Measurements from ENCODE around the gene LUZP1. TPM values are rescaled to one million over a fixed set of nuclear protein-coding genes. Genes with fewer than 3 reads are reported as not detected.

Gene LUZP1
- total and polyA plus RNA-seq, 12 donors = 6.4 to 40.1 (median 29.9) TPM

DNA sequence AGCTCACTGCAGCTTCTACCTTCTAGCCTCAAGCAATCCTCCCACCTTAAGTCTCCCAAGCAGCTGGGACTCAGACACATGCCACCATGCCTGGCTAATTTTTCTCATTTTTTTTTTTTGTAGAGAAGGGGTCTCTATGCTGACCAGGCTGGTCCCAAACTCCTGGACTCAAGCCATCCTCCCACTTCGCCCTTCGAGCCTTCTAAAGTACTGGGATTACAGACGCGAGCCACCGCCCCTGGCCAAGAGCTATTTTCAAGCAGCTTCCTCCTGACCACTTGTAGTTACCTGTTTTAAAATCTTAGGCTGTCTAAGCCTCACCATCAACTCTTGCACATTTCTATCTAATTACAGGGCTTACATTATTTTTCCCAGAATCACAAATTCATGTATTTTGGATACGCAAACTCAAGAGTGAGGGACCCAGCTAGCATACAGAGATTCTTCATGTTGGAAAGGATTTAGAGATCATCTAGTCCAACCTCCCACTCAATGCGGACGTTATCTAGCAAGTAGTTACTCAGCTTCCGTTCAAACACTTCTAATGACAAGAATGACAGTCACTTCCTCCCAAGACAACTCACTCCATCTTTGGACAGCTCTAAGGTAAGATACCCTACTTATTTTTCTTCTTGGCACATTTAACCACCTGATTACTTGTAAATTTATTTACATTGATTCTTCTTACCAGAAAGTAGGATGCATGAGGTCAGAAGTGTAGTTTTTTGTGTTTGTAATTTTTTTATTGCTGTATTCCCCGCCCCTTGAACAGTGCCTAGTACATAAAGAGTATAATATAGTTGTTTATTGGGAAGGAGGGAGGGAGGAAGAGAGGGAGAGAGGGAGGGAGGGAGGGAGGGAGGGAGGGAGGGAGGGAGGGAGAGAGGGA lies 65.4 kb downstream of the LUZP1 start:
- TF ChIP-seq, protein P1, sequence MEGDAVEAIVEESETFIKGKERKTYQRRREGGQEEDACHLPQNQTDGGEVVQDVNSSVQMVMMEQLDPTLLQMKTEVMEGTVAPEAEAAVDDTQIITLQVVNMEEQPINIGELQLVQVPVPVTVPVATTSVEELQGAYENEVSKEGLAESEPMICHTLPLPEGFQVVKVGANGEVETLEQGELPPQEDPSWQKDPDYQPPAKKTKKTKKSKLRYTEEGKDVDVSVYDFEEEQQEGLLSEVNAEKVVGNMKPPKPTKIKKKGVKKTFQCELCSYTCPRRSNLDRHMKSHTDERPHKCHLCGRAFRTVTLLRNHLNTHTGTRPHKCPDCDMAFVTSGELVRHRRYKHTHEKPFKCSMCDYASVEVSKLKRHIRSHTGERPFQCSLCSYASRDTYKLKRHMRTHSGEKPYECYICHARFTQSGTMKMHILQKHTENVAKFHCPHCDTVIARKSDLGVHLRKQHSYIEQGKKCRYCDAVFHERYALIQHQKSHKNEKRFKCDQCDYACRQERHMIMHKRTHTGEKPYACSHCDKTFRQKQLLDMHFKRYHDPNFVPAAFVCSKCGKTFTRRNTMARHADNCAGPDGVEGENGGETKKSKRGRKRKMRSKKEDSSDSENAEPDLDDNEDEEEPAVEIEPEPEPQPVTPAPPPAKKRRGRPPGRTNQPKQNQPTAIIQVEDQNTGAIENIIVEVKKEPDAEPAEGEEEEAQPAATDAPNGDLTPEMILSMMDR (IDR thresholded peaks at IDR 0.05) = no peak
- DNase-seq = no peak
- WGBS, 2 donors = 34 to 37% methylated on average over 10 of the region's 10 CpGs
- H3K4me3 ChIP-seq = no peak overlapping the region
- no peaks in the 10 kb centered on the region for H3K27me3 ChIP-seq
- ATAC-seq = peak in 5 of 8 donors; percentile 30 to 38 (median 37)
- intact Hi-C loops (cut with DNase I) = no loop called here
- peaks cover 0 to 38% (median 8%) of the 10 kb centered on the region in 9 donors for H3K36me3 ChIP-seq
- H3K4me1 ChIP-seq = peaks cover 27 to 63% (median 53%) of the 10 kb centered on the region in 9 donors
- H3K27ac ChIP-seq = peak overlapping the region in 9 of 10 donors; percentile 19 to 79 (median 66)
- H3K9me3 ChIP-seq = no peaks in the 10 kb centered on the region

DNA sequence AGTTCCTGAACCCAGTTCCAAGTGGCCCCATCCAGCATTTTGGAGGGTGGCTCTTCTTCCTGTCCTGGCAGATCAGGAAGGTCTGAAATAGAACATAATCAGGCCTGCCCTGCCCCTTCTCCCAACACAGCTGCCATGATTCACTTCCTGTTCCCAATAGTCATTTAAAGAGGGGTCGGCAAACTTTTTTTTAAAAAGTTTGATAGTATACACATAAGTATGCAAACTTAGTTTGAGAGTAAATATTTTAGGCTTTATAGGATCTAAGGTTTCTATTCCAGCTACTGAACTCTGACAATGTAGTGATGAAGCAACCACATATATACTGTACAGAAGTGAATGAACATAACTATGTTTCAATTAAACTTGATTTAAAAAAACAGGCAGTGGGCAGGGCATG lies 66.4 kb downstream of the LUZP1 start:
- WGBS, 2 donors = 8 to 20% methylated on average over 1 of the region's 1 CpG
- peak overlapping the region in 8 of 10 donors; percentile 19 to 79 (median 68) for H3K27ac ChIP-seq
- DNase-seq (no peak), ATAC-seq (peak in 7 of 8 donors; percentile 23 to 83 (median 73))
- TF ChIP-seq, protein P1 (IDR thresholded peaks at IDR 0.05) = no peak
- no peaks in the 10 kb centered on the region for H3K27me3 ChIP-seq
- H3K9me3 ChIP-seq = no peaks in the 10 kb centered on the region
- H3K36me3 ChIP-seq = peaks cover 0 to 34% (median 8%) of the 10 kb centered on the region in 9 donors
- peaks cover 27 to 65% (median 56%) of the 10 kb centered on the region in 9 donors for H3K4me1 ChIP-seq
- H3K4me3 ChIP-seq = no peak overlapping the region
- intact Hi-C loops (cut with DNase I) = no loop called here

DNA sequence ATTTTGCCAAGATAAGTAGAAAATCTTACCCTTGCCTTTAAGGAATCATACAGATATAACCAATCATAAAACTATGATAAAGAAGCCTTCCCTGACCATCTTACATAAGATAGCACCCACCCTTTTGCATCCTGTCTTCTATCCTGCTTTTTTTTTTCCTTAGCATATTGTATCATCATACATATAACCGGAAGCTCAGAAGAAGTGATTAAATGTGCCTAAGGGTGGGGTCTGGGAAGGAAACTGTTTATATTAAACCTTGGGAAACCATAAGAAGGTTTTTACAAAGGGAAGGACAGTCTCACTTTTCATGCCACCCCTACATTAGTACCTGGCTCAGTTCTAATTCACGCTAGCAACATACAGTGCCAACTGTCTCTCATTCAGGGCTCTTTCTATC lies 66.8 kb downstream of the LUZP1 start:
- H3K36me3 ChIP-seq = peaks cover 0 to 32% (median 7%) of the 10 kb centered on the region in 9 donors
- no peak overlapping the region for H3K4me3 ChIP-seq
- peak overlapping the region in 8 of 10 donors; percentile 19 to 79 (median 64) for H3K27ac ChIP-seq
- no peak for ATAC-seq
- intact Hi-C loops (cut with DNase I) = loop anchor here in 2 of 10 donors (2.0 kb wide), 2 partner anchors 77 to 83 kb away; no protein-coding TSS in a partner anchor
- DNase-seq = no peak
- 43% methylated on average over 2 of the region's 2 CpGs for WGBS, 2 donors
- H3K27me3 ChIP-seq = no peaks in the 10 kb centered on the region
- TF ChIP-seq, protein P1 (IDR thresholded peaks at IDR 0.05) = no peak
- H3K9me3 ChIP-seq = no peaks in the 10 kb centered on the region
- H3K4me1 ChIP-seq = peaks cover 27 to 65% (median 56%) of the 10 kb centered on the region in 9 donors

DNA sequence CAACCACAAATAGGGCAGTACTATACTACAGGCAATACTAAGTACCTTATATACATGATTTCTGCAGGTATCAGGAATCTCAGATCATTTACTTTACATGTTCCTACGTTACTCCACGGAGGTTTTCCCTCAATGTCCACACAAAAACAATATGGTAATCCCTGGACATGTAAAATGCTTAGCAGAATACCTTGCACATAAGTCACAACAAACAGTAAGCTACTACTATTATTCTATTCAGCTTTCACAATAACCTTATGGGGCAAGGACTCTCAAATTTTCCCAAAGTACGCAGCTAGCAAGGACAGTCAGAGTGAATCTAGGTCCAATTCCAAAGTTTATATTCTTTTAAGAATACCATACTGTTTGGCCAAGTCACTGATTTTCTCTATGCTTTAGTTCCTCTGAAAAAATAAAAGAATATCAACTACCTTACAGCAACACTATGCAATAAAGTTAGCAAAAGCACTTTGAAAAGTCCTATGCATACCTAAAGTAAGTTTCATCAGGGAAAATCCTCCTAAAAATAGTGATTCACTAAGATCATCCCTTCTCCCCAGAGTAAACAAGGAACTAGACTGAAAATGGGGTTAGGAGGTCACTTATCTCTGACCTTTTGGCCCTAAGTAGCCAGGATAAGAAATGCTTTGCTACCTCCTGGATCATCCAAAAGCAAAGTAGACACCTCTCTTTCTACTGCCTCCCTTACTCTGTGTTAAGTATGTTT lies 67.4 kb downstream of the LUZP1 start:
- intact Hi-C loops (cut with DNase I) = loop anchor here in 2 of 10 donors (2.0 kb wide), 2 partner anchors 78 to 84 kb away; no protein-coding TSS in a partner anchor
- ATAC-seq = no peak
- peaks cover 27 to 65% (median 56%) of the 10 kb centered on the region in 9 donors for H3K4me1 ChIP-seq
- H3K36me3 ChIP-seq = peaks cover 0 to 28% (median under 1%) of the 10 kb centered on the region in 9 donors
- H3K9me3 ChIP-seq = no peaks in the 10 kb centered on the region
- no peak for DNase-seq
- WGBS, 2 donors = 85 to 89% methylated on average over 3 of the region's 3 CpGs
- TF ChIP-seq, protein P1 (IDR thresholded peaks at IDR 0.05) = no peak
- no peaks in the 10 kb centered on the region for H3K27me3 ChIP-seq
- no peak overlapping the region for H3K4me3 ChIP-seq
- peak overlapping the region in 7 of 10 donors; percentile 49 to 79 (median 66) for H3K27ac ChIP-seq
